ENCODE measurements around the gene NRXN3. TPM values are rescaled to one million over a fixed set of nuclear protein-coding genes. Genes with fewer than 3 reads are reported as not detected.

Gene NRXN3
- total and polyA plus RNA-seq, 4 donors, result 0.07 to 1.2 (median 0.23) TPM

DNA sequence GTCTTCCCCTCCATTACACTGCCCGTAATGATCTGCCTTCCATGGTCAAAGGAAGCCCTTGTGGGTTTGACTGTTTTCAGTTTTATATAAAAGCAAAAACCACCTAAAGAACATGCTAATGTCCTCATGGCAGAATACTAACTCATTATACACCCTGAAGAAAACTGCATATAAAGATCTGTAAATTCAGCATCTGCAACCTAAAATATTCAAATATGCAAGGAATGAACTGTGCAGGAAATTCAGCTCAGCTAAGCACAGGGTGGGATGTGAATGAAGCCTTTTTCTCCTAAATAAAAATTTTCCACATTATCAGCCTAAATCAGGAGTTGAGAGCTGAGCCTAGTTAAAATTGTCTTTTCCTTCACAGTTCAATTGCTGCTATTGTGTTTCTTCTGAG is 128.1 kb downstream of the NRXN3 start:
- Histone ChIP-seq H3K27ac (ENCODE audit: low read depth in 1 of 2, low read length in 2 of 2) (no peak overlapping the region), H3K4me1 (ENCODE audit: control insufficient read depth in 4 of 4, insufficient read depth in 4 of 4, low read length in 3 of 4) (no peaks in the 10 kb centered on the region), H3K27me3 (ENCODE audit: control insufficient read depth in 4 of 4, insufficient read depth in 4 of 4, low read length in 3 of 4) (peaks cover 0 to 3% (median 0%) of the 10 kb centered on the region in 4 donors), H3K9me3 (ENCODE audit: control insufficient read depth in 4 of 4, low read length in 3 of 4) (no peaks in the 10 kb centered on the region), H3K9ac (ENCODE audit: low read depth in 1 of 2, low read length in 2 of 2) (no peak overlapping the region), H3K36me3 (ENCODE audit: control insufficient read depth in 4 of 4, insufficient read depth in 3 of 4, low read depth in 1 of 4, low read length in 3 of 4) (no peaks in the 10 kb centered on the region), H3K4me3 (ENCODE audit: low read depth in 1 of 3, low read length in 3 of 3) (no peak overlapping the region)
- TF ChIP-seq, protein P1, sequence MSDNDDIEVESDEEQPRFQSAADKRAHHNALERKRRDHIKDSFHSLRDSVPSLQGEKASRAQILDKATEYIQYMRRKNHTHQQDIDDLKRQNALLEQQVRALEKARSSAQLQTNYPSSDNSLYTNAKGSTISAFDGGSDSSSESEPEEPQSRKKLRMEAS (IDR thresholded peaks at IDR 0.05), result no peak
- no peak for TF ChIP-seq EGR1 (IDR thresholded peaks at IDR 0.05; ENCODE audit: low read depth in 2 of 2)
- TF ChIP-seq ZBTB33 (IDR thresholded peaks at IDR 0.05), result no peak
- no peak for TF ChIP-seq FOXA1 (IDR thresholded peaks at IDR 0.05)
- no peak for TF ChIP-seq REST (IDR thresholded peaks at IDR 0.05)
- TF ChIP-seq, protein P2, sequence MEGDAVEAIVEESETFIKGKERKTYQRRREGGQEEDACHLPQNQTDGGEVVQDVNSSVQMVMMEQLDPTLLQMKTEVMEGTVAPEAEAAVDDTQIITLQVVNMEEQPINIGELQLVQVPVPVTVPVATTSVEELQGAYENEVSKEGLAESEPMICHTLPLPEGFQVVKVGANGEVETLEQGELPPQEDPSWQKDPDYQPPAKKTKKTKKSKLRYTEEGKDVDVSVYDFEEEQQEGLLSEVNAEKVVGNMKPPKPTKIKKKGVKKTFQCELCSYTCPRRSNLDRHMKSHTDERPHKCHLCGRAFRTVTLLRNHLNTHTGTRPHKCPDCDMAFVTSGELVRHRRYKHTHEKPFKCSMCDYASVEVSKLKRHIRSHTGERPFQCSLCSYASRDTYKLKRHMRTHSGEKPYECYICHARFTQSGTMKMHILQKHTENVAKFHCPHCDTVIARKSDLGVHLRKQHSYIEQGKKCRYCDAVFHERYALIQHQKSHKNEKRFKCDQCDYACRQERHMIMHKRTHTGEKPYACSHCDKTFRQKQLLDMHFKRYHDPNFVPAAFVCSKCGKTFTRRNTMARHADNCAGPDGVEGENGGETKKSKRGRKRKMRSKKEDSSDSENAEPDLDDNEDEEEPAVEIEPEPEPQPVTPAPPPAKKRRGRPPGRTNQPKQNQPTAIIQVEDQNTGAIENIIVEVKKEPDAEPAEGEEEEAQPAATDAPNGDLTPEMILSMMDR (IDR thresholded peaks at IDR 0.05; ENCODE audit: low read depth, low read length, missing input control), result no peak
- no peak for TF ChIP-seq YY1 (IDR thresholded peaks at IDR 0.05)
- TF ChIP-seq RXRA (IDR thresholded peaks at IDR 0.05), result no peak
- no peak for TF ChIP-seq NR2F2 (IDR thresholded peaks at IDR 0.05)
- TF ChIP-seq FOXA2 (IDR thresholded peaks at IDR 0.05), result no peak
- TF ChIP-seq JUND (IDR thresholded peaks at IDR 0.05), result no peak
- no peak for TF ChIP-seq RAD21 (IDR thresholded peaks at IDR 0.05)
- TF ChIP-seq TAF1 (conservative IDR thresholded peaks at IDR 0.05), result no peak
- TF ChIP-seq GABPA (IDR thresholded peaks at IDR 0.05 in 1 of 2, conservative IDR thresholded peaks at IDR 0.05 in 1 of 2), result no peak
- no peak for TF ChIP-seq SP1 (IDR thresholded peaks at IDR 0.05)
- TF ChIP-seq HNF4A (conservative IDR thresholded peaks at IDR 0.05), result no peak
- 52% methylated on average over 1 of the region's 1 CpG for WGBS
- DNase-seq (ENCODE audit: low spot score), result no peak

GRCh38 chr14:78302841-78303240 is 132.7 kb downstream of the NRXN3 start:
- H3K27me3 ChIP-seq (ENCODE audit: control insufficient read depth in 4 of 4, insufficient read depth in 4 of 4, low read length in 3 of 4), result peaks cover 0 to 4% (median 1%) of the 10 kb centered on the region in 4 donors
- H3K27ac ChIP-seq (ENCODE audit: low read depth in 1 of 2, low read length in 2 of 2), result no peak overlapping the region
- H3K4me3 ChIP-seq (ENCODE audit: low read depth in 1 of 3, low read length in 3 of 3), result no peak overlapping the region
- 25% methylated on average over 2 of the region's 2 CpGs for WGBS
- DNase-seq (ENCODE audit: low spot score), result no peak
- TF ChIP-seq EGR1 (IDR thresholded peaks at IDR 0.05; ENCODE audit: low read depth in 2 of 2) (no peak), YY1 (IDR thresholded peaks at IDR 0.05) (no peak), ZBTB33 (IDR thresholded peaks at IDR 0.05) (no peak), RAD21 (IDR thresholded peaks at IDR 0.05) (no peak), FOXA2 (IDR thresholded peaks at IDR 0.05) (no peak), JUND (IDR thresholded peaks at IDR 0.05) (no peak), GABPA (IDR thresholded peaks at IDR 0.05 in 1 of 2, conservative IDR thresholded peaks at IDR 0.05 in 1 of 2) (no peak), FOXA1 (IDR thresholded peaks at IDR 0.05) (no peak), REST (IDR thresholded peaks at IDR 0.05) (no peak)
- no peaks in the 10 kb centered on the region for H3K4me1 ChIP-seq (ENCODE audit: control insufficient read depth in 4 of 4, insufficient read depth in 4 of 4, low read length in 3 of 4)
- H3K36me3 ChIP-seq (ENCODE audit: control insufficient read depth in 4 of 4, insufficient read depth in 3 of 4, low read depth in 1 of 4, low read length in 3 of 4), result no peaks in the 10 kb centered on the region
- no peaks in the 10 kb centered on the region for H3K9me3 ChIP-seq (ENCODE audit: control insufficient read depth in 4 of 4, low read length in 3 of 4)
- no peak overlapping the region for H3K9ac ChIP-seq (ENCODE audit: low read depth in 1 of 2, low read length in 2 of 2)
